DOHH2 (cell line): ENCODE data around the gene C20orf202.

ENCODE experiments used
- H3F3A ChIP-seq: fragments of 200-600 bp; sonication (generic), shearing (Covaris generic); 2 replicates; pipeline ENCODE4 v1.6.0; 2016; ENCODE audit warnings: antibody characterized with exemption, mild to moderate bottlenecking; ENCODE audit not compliant: control insufficient read depth, insufficient read depth
- H3K27ac ChIP-seq: fragments of 200-600 bp; sonication (generic); 2 replicates; pipeline ENCODE4 v1.5.1; 2014; ENCODE audit warnings: low read depth, mild to moderate bottlenecking, low read length, moderate library complexity
- H3K27me3 ChIP-seq: fragments of 200-600 bp; sonication (generic); 2 replicates; pipeline ENCODE4 v1.6.1; 2014; ENCODE audit warnings: mild to moderate bottlenecking, low read length, mixed read lengths; ENCODE audit not compliant: control insufficient read depth
- H3K36me3 ChIP-seq: fragments of 200-600 bp; sonication (generic); 2 replicates; pipeline ENCODE4 v1.6.1; 2014; ENCODE audit warnings: mild to moderate bottlenecking, low read length, moderate library complexity, mixed read lengths; ENCODE audit not compliant: control insufficient read depth
- H3K4me1 ChIP-seq: fragments of 200-600 bp; sonication (generic); 2 replicates; pipeline ENCODE4 v1.6.1; 2014; ENCODE audit warnings: mild to moderate bottlenecking, low read length, mixed read lengths; ENCODE audit not compliant: control insufficient read depth
- H3K4me2 ChIP-seq: fragments of 200-600 bp; sonication (generic); 2 replicates; pipeline ENCODE4 v1.6.0; 2014; ENCODE audit warnings: mild to moderate bottlenecking, low read length, moderate library complexity
- H3K4me3 ChIP-seq: fragments of 200-600 bp; sonication (generic); 2 replicates; pipeline ENCODE4 v1.5.1; 2014; ENCODE audit warnings: mild to moderate bottlenecking, low read length, mixed read lengths
- H3K79me2 ChIP-seq: fragments of 200-600 bp; sonication (generic); 2 replicates; pipeline ENCODE4 v1.6.1; 2014; ENCODE audit warnings: mild to moderate bottlenecking, low read length, mixed read lengths; ENCODE audit not compliant: control insufficient read depth
- H3K9me2 ChIP-seq: fragments of 200-600 bp; sonication (generic); replicated peaks from 2 replicates; pipeline ENCODE4 v1.6.1; 2014; ENCODE audit warnings: mild to moderate bottlenecking, low read length, mixed read lengths; ENCODE audit not compliant: control insufficient read depth
- H3K9me3 ChIP-seq: fragments of 200-600 bp; sonication (generic); 2 replicates; pipeline ENCODE4 v1.6.1; 2014; ENCODE audit warnings: antibody characterized with exemption, low read length, mixed read lengths; ENCODE audit not compliant: control insufficient read depth, insufficient read depth
- H4K20me1 ChIP-seq: fragments of 200-600 bp; sonication (generic); 2 replicates; pipeline ENCODE4 v1.6.0; 2014; ENCODE audit warnings: low read depth, mild to moderate bottlenecking, antibody characterized with exemption, low read length, moderate library complexity; ENCODE audit not compliant: control insufficient read depth, insufficient read depth
- CTCF ChIP-seq: fragments of 200-600 bp; sonication (generic); IDR thresholded peaks from one replicate; pipeline ENCODE4 v1.5.1; 2014; ENCODE audit warnings: antibody characterized with exemption, mild to moderate bottlenecking, low read depth, low read length; ENCODE audit not compliant: poor library complexity, severe bottlenecking
- EZH2phosphoT487 ChIP-seq: fragments of 200-600 bp; sonication (generic); IDR thresholded peaks from 2 replicates; pipeline ENCODE4 v1.6.1; 2017; ENCODE audit warnings: borderline replicate concordance, mild to moderate bottlenecking, antibody characterized with exemption, low read length, moderate library complexity, mixed read lengths

The C20orf202 gene

GRCh38 chr20:1195226-1195625, 8.0 kb upstream of the C20orf202 start:
- H4K20me1 ChIP-seq = no peaks in the 10 kb centered on the region
- H3K9me2 ChIP-seq = no peaks in the 10 kb centered on the region
- no peaks in the 10 kb centered on the region for H3F3A ChIP-seq
- H3K4me2 ChIP-seq = no peak overlapping the region
- no peak overlapping the region for H3K27ac ChIP-seq
- H3K9me3 ChIP-seq = no peaks in the 10 kb centered on the region
- no peaks in the 10 kb centered on the region for H3K79me2 ChIP-seq
- no peak for TF ChIP-seq EZH2phosphoT487
- no peaks in the 10 kb centered on the region for H3K4me1 ChIP-seq
- H3K27me3 ChIP-seq = peaks cover 4% of the 10 kb centered on the region; the same call in 1 of the 2 replicates
- H3K36me3 ChIP-seq = no peaks in the 10 kb centered on the region
- H3K4me3 ChIP-seq = no peak overlapping the region

- H3K9me3 ChIP-seq = no peaks in the 10 kb centered on the region
- H3K27me3 ChIP-seq = peaks cover 4% of the 10 kb centered on the region; the same call in 1 of the 2 replicates
- no peaks in the 10 kb centered on the region for H3K36me3 ChIP-seq
- H3K4me1 ChIP-seq = no peaks in the 10 kb centered on the region
- no peaks in the 10 kb centered on the region for H3K9me2 ChIP-seq
- H3K4me3 ChIP-seq = no peak overlapping the region
- TF ChIP-seq CTCF = no peak
- no peak for TF ChIP-seq EZH2phosphoT487
- no peaks in the 10 kb centered on the region for H3K79me2 ChIP-seq
- no peak overlapping the region for H3K4me2 ChIP-seq
- no peaks in the 10 kb centered on the region for H4K20me1 ChIP-seq
- H3K27ac ChIP-seq = no peak overlapping the region
- H3F3A ChIP-seq = no peaks in the 10 kb centered on the region
These were observed 6.6 kb upstream of the C20orf202 start for GRCh38 chr20:1196634-1197033.

- Histone ChIP-seq H3K36me3 (no peaks in the 10 kb centered on the region), H3K4me1 (no peaks in the 10 kb centered on the region), H3K9me2 (no peaks in the 10 kb centered on the region), H3K27ac (no peak overlapping the region), H3K9me3 (no peaks in the 10 kb centered on the region), H3K27me3 (peaks cover 7% of the 10 kb centered on the region), H4K20me1 (no peaks in the 10 kb centered on the region), H3K4me3 (no peak overlapping the region), H3K4me2 (no peak overlapping the region), H3K79me2 (no peaks in the 10 kb centered on the region), H3F3A (no peaks in the 10 kb centered on the region)
- no peak for TF ChIP-seq EZH2phosphoT487
These were observed 5.5 kb upstream of the C20orf202 start for GRCh38 chr20:1197801-1198200.

- no peaks in the 10 kb centered on the region for H3K79me2 ChIP-seq
- no peaks in the 10 kb centered on the region for H3K4me1 ChIP-seq
- no peak for TF ChIP-seq CTCF
- no peak for TF ChIP-seq EZH2phosphoT487
- H4K20me1 ChIP-seq = no peaks in the 10 kb centered on the region
- H3F3A ChIP-seq = no peaks in the 10 kb centered on the region
- H3K27me3 ChIP-seq = peaks cover 15% of the 10 kb centered on the region
- no peaks in the 10 kb centered on the region for H3K9me3 ChIP-seq
- no peak overlapping the region for H3K4me3 ChIP-seq
- H3K4me2 ChIP-seq = no peak overlapping the region
- no peaks in the 10 kb centered on the region for H3K9me2 ChIP-seq
- H3K36me3 ChIP-seq = no peaks in the 10 kb centered on the region
- no peak overlapping the region for H3K27ac ChIP-seq
These were observed 4.5 kb upstream of the C20orf202 start for GRCh38 chr20:1198751-1199150.
